Loucy (cell line): ENCODE data around the gene ACVR1.

Experiments
- CTCF ChIP-seq: fragments of 200-600 bp; sonication (generic); conservative IDR thresholded peaks from 2 replicates; pipeline ENCODE4 v1.5.1; 2014; ENCODE audit warnings: mild to moderate bottlenecking, antibody characterized with exemption, low read length
- EZH2phosphoT487 ChIP-seq: fragments of 200-600 bp; IDR thresholded peaks from 2 replicates; pipeline ENCODE4 v1.6.1; 2018; ENCODE audit warnings: antibody characterized with exemption, mild to moderate bottlenecking, moderate library complexity, borderline replicate concordance

GRCh38 chr2:157777427-157777826 is 98.7 kb downstream of the ACVR1 start:
- peak; percentile 77 for TF ChIP-seq CTCF
- no peak for TF ChIP-seq EZH2phosphoT487
